NCI-H2227 treated with DMSO at 0.1 percent for 48 hours (cell line): Measurements from ENCODE around the gene MALRD1.

Source experiments
- DNase-seq: peaks from one replicate; lab custom pipeline; 2025; lab: John Stamatoyannopoulos, UW

The MALRD1 gene

DNA sequence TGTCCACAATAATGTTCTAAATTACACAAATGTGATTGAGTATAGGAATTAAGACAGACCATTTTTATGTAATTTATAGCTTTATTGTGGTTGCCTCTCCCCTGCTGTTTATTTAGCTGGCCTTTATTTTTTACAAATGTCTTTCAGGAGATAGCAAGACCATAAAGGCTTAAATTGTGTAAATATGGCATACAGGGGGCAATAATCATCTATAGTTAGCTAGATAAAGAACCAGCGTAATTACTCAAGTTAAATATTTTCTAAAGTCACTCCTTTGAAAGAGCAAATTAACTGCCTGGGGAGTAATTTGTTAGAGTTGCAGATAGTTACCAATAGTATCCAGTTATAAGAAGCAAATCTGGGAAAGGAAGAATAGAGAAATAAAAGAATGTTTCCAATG lies at the start of gene MALRD1:
Gene MALRD1, plus strand, starts transcription at position 313 of the 400 bp plus-strand sequence. CDS start 138 bp downstream, outside the sequence.
- no peak for DNase-seq

- no peak for DNase-seq
These were observed 45.3 kb upstream of the MALRD1 start for GRCh38 chr10:19003341-19003740.

DNA sequence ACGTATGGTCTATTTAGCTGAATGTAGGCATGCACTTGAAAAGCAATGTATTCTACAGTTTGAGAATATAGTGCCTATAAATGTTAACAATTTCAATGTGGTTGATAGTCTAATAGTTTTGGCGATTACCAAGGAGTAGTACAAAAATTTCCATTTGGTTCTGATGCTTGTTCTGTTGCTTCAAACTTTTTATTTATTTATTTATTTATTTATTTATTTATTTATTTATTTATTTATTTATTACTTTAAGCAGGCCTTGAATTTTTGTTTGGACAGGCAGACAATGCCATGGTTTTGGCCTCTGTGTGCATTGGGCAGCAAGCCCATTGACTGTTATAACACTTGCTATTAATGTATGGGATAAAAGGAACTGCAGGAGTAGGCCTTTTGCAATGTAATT lies 36.5 kb upstream of the MALRD1 start:
- DNase-seq: no peak

GRCh38 chr10:19014034-19014433 lies 34.6 kb upstream of the MALRD1 start:
- DNase-seq: no peak

DNA sequence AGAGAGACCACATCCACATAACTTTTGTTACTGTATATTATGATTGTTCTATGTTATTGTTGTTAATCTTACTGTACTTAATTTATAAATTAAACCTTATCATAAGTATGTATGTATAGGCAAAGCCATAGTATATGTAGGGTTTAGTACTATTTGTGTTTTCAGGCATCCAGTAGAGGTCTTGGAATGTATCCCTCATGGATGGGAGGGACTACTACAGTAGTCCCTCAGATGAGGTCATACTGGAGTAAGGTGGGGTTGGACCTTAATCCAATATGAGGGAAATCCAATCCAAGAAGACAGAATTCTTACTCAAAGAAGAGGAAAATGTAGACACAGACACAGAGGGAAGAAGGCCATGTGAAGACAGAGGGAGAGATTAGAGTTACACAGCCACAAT lies 34.1 kb upstream of the MALRD1 start:
- no peak for DNase-seq

DNA sequence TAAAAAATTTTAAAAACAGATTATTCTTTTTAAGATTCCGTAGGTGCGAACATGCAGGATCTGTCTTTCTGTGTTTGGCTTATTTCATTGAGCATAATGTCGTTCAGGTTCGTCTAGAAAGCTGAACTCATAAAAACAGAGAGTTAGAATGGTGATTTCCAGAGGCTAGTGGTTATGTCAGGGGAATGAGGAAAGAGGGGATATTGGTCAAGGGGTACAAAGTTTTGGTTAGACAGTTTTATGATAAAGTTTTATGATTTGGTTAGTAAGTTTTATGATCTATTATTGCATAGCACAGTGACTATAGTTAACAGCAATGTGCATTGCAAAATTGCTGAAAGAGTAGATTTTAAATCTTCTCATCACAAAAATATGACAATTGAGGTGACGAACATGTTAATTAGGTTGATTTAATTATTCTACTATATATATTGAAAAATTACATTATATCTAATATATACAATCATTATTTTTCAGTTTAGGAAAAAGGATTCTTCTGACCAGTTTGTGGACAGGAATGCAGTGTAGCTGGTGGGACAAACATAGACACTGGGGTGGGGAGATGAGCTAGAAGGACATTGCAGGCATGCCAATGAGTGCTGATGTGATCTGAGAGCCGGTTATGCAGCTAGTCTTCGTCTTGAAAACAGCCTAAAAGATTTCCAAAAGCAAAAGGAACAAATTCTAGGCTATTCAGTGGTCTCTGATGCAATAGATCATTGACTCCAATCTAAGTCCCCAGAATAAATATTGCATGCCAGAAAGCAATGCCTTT lies 31.3 kb upstream of the MALRD1 start:
- DNase-seq: no peak

- DNase-seq: no peak
These were observed 27.4 kb upstream of the MALRD1 start for GRCh38 chr10:19021162-19021561.

DNA sequence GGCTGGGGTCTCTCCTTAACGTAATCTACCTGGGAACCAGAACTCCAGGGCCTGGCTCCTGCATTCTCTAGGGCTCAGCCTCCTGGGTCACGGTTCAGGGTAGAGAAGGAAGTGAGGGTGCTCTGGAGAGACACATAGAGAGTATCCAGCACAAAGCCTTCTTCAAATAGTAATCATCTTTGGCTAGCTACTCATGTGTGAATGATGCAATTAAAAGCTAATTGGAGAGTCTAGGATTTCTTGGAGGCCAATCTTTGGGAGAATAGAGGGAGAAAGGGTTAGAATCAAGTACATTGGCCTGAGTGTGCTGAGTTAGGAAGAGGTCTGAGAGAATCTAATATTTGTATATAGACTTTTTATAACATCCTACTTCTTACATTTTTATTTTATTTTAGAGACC lies 24.0 kb upstream of the MALRD1 start:
- no peak for DNase-seq

- no peak for DNase-seq
These were observed 16.8 kb upstream of the MALRD1 start for GRCh38 chr10:19031763-19032162.

GRCh38 chr10:19033741-19034140 lies 14.9 kb upstream of the MALRD1 start:
- DNase-seq: no peak

- no peak for DNase-seq
These were observed 7.4 kb upstream of the MALRD1 start for GRCh38 chr10:19041171-19041570.

DNA sequence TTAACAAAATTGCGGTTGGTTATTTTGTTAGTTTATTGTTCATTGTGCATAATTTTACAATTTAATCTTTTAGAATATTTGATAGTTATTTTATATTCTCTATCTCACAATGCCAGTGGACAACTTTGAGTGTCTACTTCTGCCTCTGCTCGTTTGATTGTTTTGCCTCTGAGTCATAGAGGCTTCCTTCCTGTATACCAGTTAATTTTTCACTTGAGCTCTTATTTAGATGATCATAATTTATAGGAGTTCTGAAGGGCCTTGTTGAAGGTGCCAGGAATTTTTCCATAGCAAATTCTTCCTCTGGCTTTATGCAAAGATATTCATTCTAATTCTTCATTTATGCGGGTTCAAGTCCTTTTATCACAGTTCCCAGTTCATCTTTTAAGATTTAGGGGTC lies 5.2 kb upstream of the MALRD1 start:
- DNase-seq: no peak

DNA sequence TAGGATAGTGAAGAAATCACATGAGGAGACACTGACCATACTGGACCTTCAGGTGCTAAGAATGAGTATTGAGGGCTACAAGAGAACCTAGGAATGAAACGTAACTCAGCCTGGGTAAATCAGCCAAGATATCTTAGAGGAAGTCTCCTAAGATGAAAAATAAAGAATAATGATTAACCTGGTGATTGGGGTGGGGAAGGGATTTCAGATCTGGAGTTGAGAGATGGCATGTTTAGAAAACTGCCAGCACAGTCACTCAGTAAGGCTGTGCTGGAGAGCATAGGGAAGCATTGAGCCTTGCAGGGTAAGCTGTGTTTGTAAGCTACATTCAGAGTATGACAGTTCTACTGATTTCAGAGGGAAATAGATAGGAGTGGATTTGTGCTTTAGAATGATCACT lies 1.9 kb upstream of the MALRD1 start:
- DNase-seq: no peak

DNA sequence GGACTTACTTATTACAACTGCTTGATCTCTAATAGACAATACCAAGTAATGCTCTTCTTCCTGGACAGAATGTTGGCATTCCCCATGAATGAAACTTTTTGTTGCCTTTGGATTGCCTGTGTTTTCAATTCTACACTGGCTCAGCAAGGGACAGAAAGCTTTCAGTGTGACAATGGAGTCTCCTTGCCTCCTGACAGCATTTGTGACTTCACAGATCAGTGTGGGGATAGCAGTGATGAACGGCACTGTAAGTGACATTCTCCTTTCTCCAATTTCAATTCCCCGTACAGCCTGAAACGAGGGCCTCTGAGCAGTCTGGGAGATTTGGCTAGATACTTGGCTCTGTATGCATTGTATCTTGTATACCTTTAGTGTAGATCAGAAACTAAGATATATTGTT lies 290 bp downstream of the MALRD1 start:
- no peak for DNase-seq

GRCh38 chr10:19049567-19049966 lies 966 bp downstream of the MALRD1 start:
- DNase-seq: no peak

GRCh38 chr10:19054289-19054835 lies 5.8 kb downstream of the MALRD1 start:
- DNase-seq: no peak

GRCh38 chr10:19058046-19058445 lies 9.4 kb downstream of the MALRD1 start:
- no peak for DNase-seq

GRCh38 chr10:19063986-19064385 lies 15.4 kb downstream of the MALRD1 start:
- DNase-seq: no peak

- DNase-seq: no peak
These were observed 23.3 kb downstream of the MALRD1 start for GRCh38 chr10:19071946-19072345.

- DNase-seq: no peak
These were observed 28.7 kb downstream of the MALRD1 start for GRCh38 chr10:19077276-19077675.

- no peak for DNase-seq
These were observed 48.0 kb downstream of the MALRD1 start for GRCh38 chr10:19096501-19097073.

DNA sequence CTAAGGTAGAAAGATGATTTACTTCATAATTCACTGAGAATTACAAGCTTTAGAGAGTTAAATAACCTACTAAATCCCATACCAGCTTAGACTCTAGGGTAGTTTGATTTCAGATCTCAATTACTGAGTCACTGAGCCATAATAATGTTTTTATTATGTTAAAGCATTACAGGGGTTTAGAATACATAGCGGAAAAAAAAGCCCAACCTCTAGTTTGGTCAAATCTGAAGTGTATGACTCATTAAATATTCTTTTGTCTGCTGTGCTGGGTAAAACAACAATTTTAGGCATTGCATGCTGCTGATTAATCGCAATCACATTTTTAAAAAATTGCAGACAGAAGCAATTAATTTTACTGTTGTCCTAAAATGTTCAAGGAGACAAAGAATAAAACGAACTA lies 48.5 kb downstream of the MALRD1 start:
- DNase-seq: no peak

- no peak for DNase-seq
These were observed 50.2 kb downstream of the MALRD1 start for GRCh38 chr10:19098803-19099202.

- DNase-seq: no peak
These were observed 58.8 kb downstream of the MALRD1 start for GRCh38 chr10:19107406-19107805.
